OCI-LY3 (cell line): ENCODE results near the gene UBE3A.
"Not testable (repeated sequence)": the region's sequence is repeated elsewhere in the genome, so short reads cannot be mapped to it uniquely, and the experiment has no call there.

Experiments
- H2AFZ ChIP-seq: fragments of 200-600, 300-600 bp; shearing (Covaris generic); 2 replicates; pipeline ENCODE4 v1.6.0; 2014; ENCODE audit warnings: antibody characterized with exemption, low read depth, low read length
- H3K27ac ChIP-seq: fragments of 200-600, 300-600 bp; sonication (generic); 2 replicates; pipeline ENCODE4 v1.5.1; 2014; ENCODE audit warnings: mild to moderate bottlenecking, low read length, moderate library complexity, mixed read lengths
- H3K27me3 ChIP-seq: fragments of 200-600, 300-600 bp; sonication (generic); 2 replicates; pipeline ENCODE4 v1.6.1; 2014; ENCODE audit warnings: low read depth, low read length, mixed read lengths
- H3K36me3 ChIP-seq: fragments of 200-600, 300-600 bp; sonication (generic); replicated peaks from 2 replicates; pipeline ENCODE3; 2014; ENCODE audit warnings: low read depth, low read length, mixed read lengths
- H3K4me1 ChIP-seq: fragments of 300-600, 200-600 bp; sonication (generic); 2 replicates; pipeline ENCODE4 v1.6.1; 2014; ENCODE audit warnings: low read length, mixed read lengths
- H3K4me2 ChIP-seq: fragments of 200-600, 300-600 bp; sonication (generic); 2 replicates; pipeline ENCODE4 v1.6.1; 2014; ENCODE audit warnings: low read length, mixed read lengths
- H3K4me3 ChIP-seq: fragments of 300-600, 200-600 bp; sonication (generic); 2 replicates; pipeline ENCODE4 v1.5.1; 2014; ENCODE audit warnings: antibody characterized with exemption, mild to moderate bottlenecking, low read length, moderate library complexity
- H3K79me2 ChIP-seq: fragments of 300-600, 200-600 bp; shearing (Covaris generic); 2 replicates; pipeline ENCODE4 v1.6.1; 2014; ENCODE audit warnings: mild to moderate bottlenecking, low read length, mixed read lengths
- H3K9ac ChIP-seq: fragments of 300-600, 200-600 bp; shearing (Covaris generic); 2 replicates; pipeline ENCODE4 v1.6.0; 2014; ENCODE audit warnings: mild to moderate bottlenecking, low read length, moderate library complexity
- H3K9me3 ChIP-seq: fragments of 200-600, 300-600 bp; shearing (Covaris generic); 2 replicates; pipeline ENCODE4 v1.6.1; 2014; ENCODE audit warnings: low read length, mixed read lengths; ENCODE audit not compliant: insufficient read depth
- H4K20me1 ChIP-seq: fragments of 200-600, 300-600 bp; sonication (generic); 2 replicates; pipeline ENCODE4 v1.6.1; 2016; ENCODE audit warnings: low read length, mixed read lengths; ENCODE audit not compliant: insufficient read depth
- EZH2phosphoT487 ChIP-seq: fragments of 200-600 bp; shearing (Covaris generic); IDR thresholded peaks from 2 replicates; pipeline ENCODE4 v1.6.1; 2018; ENCODE audit warnings: antibody characterized with exemption, mixed run types, low read depth
- TF ChIP-seq, protein P1 (sequence below): fragments of 200-600, 300-600 bp; sonication (generic); IDR thresholded peaks from 2 replicates; pipeline ENCODE4 v1.5.1; 2014; ENCODE audit warnings: antibody characterized with exemption, low read length, low read depth

Gene UBE3A

DNA sequence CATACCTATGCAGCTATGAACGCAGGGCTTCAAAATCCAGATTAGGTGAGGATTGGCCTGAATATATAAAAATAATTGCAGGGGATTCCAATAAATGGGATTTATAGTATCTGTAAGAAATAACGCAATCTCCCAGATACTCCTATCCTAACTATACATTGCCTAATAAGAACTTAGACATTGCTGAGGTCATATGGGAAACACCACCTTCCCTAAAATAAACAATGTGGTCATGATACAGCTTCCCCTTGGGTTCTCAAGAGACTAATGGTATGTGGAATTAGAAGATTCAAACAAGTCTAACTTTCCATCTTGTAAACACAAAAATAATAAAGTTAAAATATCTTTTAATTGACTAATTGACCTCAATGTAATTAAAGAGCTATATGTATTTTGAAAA is 28.2 kb downstream of the UBE3A start:
- Histone ChIP-seq H3K4me1 (peaks cover 3% of the 10 kb centered on the region; the same call in 1 of the 2 replicates), H3K36me3 (peaks cover 27% of the 10 kb centered on the region), H4K20me1 (peaks cover 81% of the 10 kb centered on the region), H2AFZ (no peak overlapping the region), H3K27ac (no peak overlapping the region), H3K27me3 (no peaks in the 10 kb centered on the region), H3K9me3 (no peaks in the 10 kb centered on the region), H3K79me2 (peaks cover 99% of the 10 kb centered on the region), H3K4me2 (no peak overlapping the region), H3K4me3 (no peak overlapping the region), H3K9ac (no peak overlapping the region)
- no peak for TF ChIP-seq EZH2phosphoT487
- TF ChIP-seq, protein P1, sequence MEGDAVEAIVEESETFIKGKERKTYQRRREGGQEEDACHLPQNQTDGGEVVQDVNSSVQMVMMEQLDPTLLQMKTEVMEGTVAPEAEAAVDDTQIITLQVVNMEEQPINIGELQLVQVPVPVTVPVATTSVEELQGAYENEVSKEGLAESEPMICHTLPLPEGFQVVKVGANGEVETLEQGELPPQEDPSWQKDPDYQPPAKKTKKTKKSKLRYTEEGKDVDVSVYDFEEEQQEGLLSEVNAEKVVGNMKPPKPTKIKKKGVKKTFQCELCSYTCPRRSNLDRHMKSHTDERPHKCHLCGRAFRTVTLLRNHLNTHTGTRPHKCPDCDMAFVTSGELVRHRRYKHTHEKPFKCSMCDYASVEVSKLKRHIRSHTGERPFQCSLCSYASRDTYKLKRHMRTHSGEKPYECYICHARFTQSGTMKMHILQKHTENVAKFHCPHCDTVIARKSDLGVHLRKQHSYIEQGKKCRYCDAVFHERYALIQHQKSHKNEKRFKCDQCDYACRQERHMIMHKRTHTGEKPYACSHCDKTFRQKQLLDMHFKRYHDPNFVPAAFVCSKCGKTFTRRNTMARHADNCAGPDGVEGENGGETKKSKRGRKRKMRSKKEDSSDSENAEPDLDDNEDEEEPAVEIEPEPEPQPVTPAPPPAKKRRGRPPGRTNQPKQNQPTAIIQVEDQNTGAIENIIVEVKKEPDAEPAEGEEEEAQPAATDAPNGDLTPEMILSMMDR: no peak

DNA sequence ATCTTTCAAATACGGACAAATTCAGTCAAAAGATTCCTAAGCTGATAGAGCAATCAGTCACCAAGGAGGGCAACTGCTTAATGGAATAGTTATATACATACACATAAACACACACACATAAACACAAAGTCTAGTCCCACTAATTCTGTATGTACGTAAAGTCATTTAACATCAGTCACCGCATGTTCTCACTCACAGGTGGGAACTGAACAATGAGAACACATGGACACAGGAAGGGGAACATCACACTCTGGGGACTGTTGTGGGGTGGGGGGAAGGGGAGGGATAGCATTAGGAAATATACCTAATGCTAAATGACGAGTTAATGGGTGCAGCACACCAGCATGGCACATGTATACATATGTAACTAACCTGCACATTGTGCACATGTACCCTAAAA is 29.1 kb downstream of the UBE3A start:
- H3K4me2 ChIP-seq, H3K9ac ChIP-seq, H3K9me3 ChIP-seq, H3K4me1 ChIP-seq, H3K4me3 ChIP-seq, H2AFZ ChIP-seq, H3K27me3 ChIP-seq, H3K27ac ChIP-seq: not testable (repeated sequence)
- Histone ChIP-seq H3K79me2 (peaks cover 99% of the 10 kb centered on the region), H4K20me1 (peaks cover 78% of the 10 kb centered on the region), H3K36me3 (peaks cover 32% of the 10 kb centered on the region)

DNA sequence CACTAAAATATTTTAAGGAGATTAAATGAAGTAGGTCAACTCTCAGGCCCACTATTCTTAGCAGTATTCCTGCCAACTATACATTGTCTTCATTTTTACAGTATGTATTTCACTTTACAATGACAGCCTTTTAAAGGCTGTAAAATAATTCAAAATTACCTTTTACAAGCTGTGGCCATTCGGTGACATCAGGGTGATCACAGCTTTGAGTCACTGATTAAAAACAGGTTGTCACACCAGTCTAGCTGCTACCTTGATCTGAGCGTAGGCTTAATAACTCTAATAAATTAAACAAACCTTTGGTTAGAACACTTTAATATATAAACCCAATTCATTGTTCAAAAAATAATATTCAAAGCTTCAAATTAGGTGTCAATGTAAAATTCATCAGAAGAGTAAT is 29.9 kb downstream of the UBE3A start:
- Histone ChIP-seq H2AFZ (no peak overlapping the region), H3K9ac (no peak overlapping the region), H3K9me3 (no peaks in the 10 kb centered on the region), H3K27me3 (no peaks in the 10 kb centered on the region), H3K36me3 (peaks cover 36% of the 10 kb centered on the region), H3K27ac (no peak overlapping the region), H3K4me3 (no peak overlapping the region), H3K79me2 (peaks cover 99% of the 10 kb centered on the region), H4K20me1 (peaks cover 78% of the 10 kb centered on the region), H3K4me2 (no peak overlapping the region), H3K4me1 (peaks cover 13% of the 10 kb centered on the region)
- no peak for TF ChIP-seq EZH2phosphoT487
- TF ChIP-seq, protein P1: no peak

DNA sequence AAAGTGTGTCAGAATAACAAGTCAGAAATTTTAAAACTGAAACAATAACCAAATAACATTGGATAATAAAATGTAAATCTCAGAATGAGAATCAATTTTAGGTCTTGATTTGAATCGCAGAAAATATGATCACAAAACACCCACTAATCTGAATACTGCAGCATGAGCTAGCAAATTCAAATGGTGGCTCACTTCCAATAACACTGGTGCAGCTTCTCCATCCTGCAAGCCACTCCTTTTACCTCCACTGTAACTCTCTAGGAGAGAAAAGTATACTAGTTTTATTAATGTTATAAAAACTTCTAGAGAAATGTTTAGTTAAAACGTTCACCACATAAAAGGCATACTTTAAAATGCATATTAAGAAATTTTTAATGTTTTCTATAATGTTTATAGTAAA is 30.4 kb downstream of the UBE3A start:
- Histone ChIP-seq H3K79me2 (peaks cover 99% of the 10 kb centered on the region), H3K4me2 (no peak overlapping the region), H3K27me3 (no peaks in the 10 kb centered on the region), H3K27ac (no peak overlapping the region), H4K20me1 (peaks cover 78% of the 10 kb centered on the region), H3K36me3 (peaks cover 40% of the 10 kb centered on the region), H3K4me3 (no peak overlapping the region), H2AFZ (no peak overlapping the region), H3K4me1 (peaks cover 18% of the 10 kb centered on the region), H3K9me3 (no peaks in the 10 kb centered on the region), H3K9ac (no peak overlapping the region)
- no peak for TF ChIP-seq EZH2phosphoT487
- TF ChIP-seq, protein P1: no peak

DNA sequence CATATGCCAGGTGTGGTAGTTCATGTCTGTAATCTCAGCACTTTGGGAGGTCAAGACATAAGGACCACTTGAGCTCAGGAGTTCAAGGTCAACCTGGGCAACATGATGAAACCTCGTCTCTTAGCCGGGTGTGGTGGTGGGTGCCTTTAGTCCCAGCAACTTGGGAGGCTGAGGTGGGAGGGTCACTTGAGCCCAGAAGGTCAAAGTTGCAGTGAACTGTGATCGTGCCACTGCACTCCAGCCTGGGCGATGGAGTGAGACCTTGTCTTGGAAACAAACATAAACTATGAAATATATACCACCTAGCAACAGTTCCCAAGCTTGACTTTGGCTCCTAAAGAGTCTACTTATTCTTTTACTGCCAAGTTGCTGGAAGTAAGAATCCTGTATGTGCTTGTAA is 30.9 kb downstream of the UBE3A start:
- peaks cover 45% of the 10 kb centered on the region for H3K36me3 ChIP-seq
- TF ChIP-seq, protein P1: no peak
- no peak for TF ChIP-seq EZH2phosphoT487
- H3K9me3 ChIP-seq: no peaks in the 10 kb centered on the region
- no peak overlapping the region for H3K4me2 ChIP-seq
- H3K9ac ChIP-seq: no peak overlapping the region
- H3K27me3 ChIP-seq: no peaks in the 10 kb centered on the region
- peaks cover 75% of the 10 kb centered on the region for H4K20me1 ChIP-seq
- peaks cover 22% of the 10 kb centered on the region for H3K4me1 ChIP-seq
- peaks cover 98% of the 10 kb centered on the region for H3K79me2 ChIP-seq
- H3K4me3 ChIP-seq: no peak overlapping the region
- no peak overlapping the region for H3K27ac ChIP-seq
- no peak overlapping the region for H2AFZ ChIP-seq
